Mesenchymal stem cell (in vitro differentiated cells and primary cell): ENCODE data around the gene LACC1.

ENCODE experiments used
- DNase-seq: peaks from one replicate; pipeline ENCODE4 v3.0.0-alpha.2; 2013
- H2AFZ ChIP-seq: one replicate; pipeline ENCODE4 v1.6.1; 2013; ENCODE audit warnings: low read depth, mild to moderate bottlenecking, control low read depth, inconsistent platforms, low read length, moderate library complexity
- H2AK5ac ChIP-seq: 2 replicates; pipeline ENCODE4 v1.6.1; 2013; ENCODE audit warnings: low read length, moderate library complexity, mild to moderate bottlenecking, inconsistent platforms; ENCODE audit not compliant: severe bottlenecking
- H2BK120ac ChIP-seq: one replicate; pipeline ENCODE4 v1.6.1; 2013; ENCODE audit warnings: low read depth, mild to moderate bottlenecking, inconsistent platforms, low read length, moderate library complexity
- H2BK12ac ChIP-seq, 2 experiments: one replicate each; pipeline ENCODE4 v1.6.1; 2013; ENCODE audit warnings: inconsistent platforms in 2 of 2, low read length in 2 of 2, mild to moderate bottlenecking in 2 of 2, moderate library complexity in 2 of 2, control low read depth in 1 of 2
- H2BK15ac ChIP-seq: one replicate; pipeline ENCODE4 v1.6.1; 2013; ENCODE audit warnings: mild to moderate bottlenecking, low read depth, inconsistent platforms; ENCODE audit not compliant: poor library complexity, severe bottlenecking
- H2BK5ac ChIP-seq: 2 replicates; pipeline ENCODE4 v1.6.1; 2013; ENCODE audit warnings: low read depth, mild to moderate bottlenecking, low read length, control low read depth, inconsistent platforms; ENCODE audit not compliant: poor library complexity, severe bottlenecking
- H3K14ac ChIP-seq, 2 experiments: one replicate each; pipeline ENCODE4 v1.6.1; 2013; ENCODE audit warnings: inconsistent platforms in 2 of 2, low read length in 2 of 2, control low read depth in 1 of 2, mild to moderate bottlenecking in 1 of 2, moderate library complexity in 1 of 2
- H3K18ac ChIP-seq, 2 experiments: one replicate each; pipeline ENCODE4 v1.6.1; 2013; ENCODE audit warnings: inconsistent platforms in 2 of 2, low read length in 2 of 2, control low read depth in 1 of 2, low read depth in 1 of 2, mild to moderate bottlenecking in 1 of 2
- H3K23ac ChIP-seq, 2 experiments: one replicate each; pipeline ENCODE4 v1.6.1; 2013; ENCODE audit warnings: inconsistent platforms in 2 of 2, low read length in 2 of 2, mild to moderate bottlenecking in 2 of 2, moderate library complexity in 2 of 2, control low read depth in 1 of 2
- H3K27ac ChIP-seq: 2 replicates; pipeline ENCODE4 v1.5.1; 2013; ENCODE audit warnings: mild to moderate bottlenecking, moderate library complexity, low read length, control low read depth, inconsistent platforms; ENCODE audit not compliant: poor library complexity, severe bottlenecking
- H3K27me3 ChIP-seq, 2 experiments: 2 replicates each; pipeline versions ENCODE4 v1.6.1 to v1.7.0; 2013; ENCODE audit warnings: low read length in 2 of 2, mild to moderate bottlenecking in 2 of 2, moderate library complexity in 2 of 2, control low read depth in 1 of 2, inconsistent platforms in 1 of 2; ENCODE audit not compliant: control insufficient read depth in 1 of 2, insufficient read depth in 1 of 2
- H3K36me3 ChIP-seq, 2 experiments: 2 replicates each; pipeline versions ENCODE4 v1.6.1 to v1.7.0; 2013; ENCODE audit warnings: low read length in 2 of 2, control low read depth in 1 of 2, inconsistent platforms in 1 of 2, low read depth in 1 of 2, mild to moderate bottlenecking in 1 of 2; ENCODE audit not compliant: insufficient read depth in 2 of 2, control insufficient read depth in 1 of 2
- H3K4ac ChIP-seq, 2 experiments: one replicate each; pipeline ENCODE4 v1.6.1; 2013; ENCODE audit warnings: inconsistent platforms in 2 of 2, low read length in 2 of 2, mild to moderate bottlenecking in 2 of 2, moderate library complexity in 2 of 2, control low read depth in 1 of 2, low read depth in 1 of 2
- H3K4me1 ChIP-seq: 2 replicates; pipeline ENCODE4 v1.6.1; 2013; ENCODE audit warnings: low read depth, low read length, control low read depth; ENCODE audit not compliant: control insufficient read depth, insufficient read depth
- H3K4me2 ChIP-seq: 2 replicates; pipeline ENCODE4 v1.6.1; 2013; ENCODE audit warnings: low read length, mild to moderate bottlenecking, inconsistent platforms; ENCODE audit not compliant: poor library complexity, severe bottlenecking
- H3K4me3 ChIP-seq, 2 experiments: 2 replicates each; pipeline versions ENCODE4 v1.5.1 to v1.7.0; 2013; ENCODE audit warnings: low read length in 2 of 2, mild to moderate bottlenecking in 2 of 2, control low read depth in 1 of 2, low read depth in 1 of 2; ENCODE audit not compliant: insufficient read depth in 1 of 2
- H3K79me1 ChIP-seq: replicated peaks from 2 replicates; pipeline ENCODE4 v1.6.1; 2013; ENCODE audit warnings: mild to moderate bottlenecking, control low read depth, low read length, inconsistent platforms; ENCODE audit not compliant: poor library complexity, severe bottlenecking
- H3K9ac ChIP-seq: 2 replicates; pipeline ENCODE4 v1.7.0; 2013; ENCODE audit warnings: mild to moderate bottlenecking, low read length, moderate library complexity
- H3K9me3 ChIP-seq: 2 replicates; pipeline ENCODE4 v1.7.0; 2013; ENCODE audit warnings: mild to moderate bottlenecking, low read length; ENCODE audit not compliant: control insufficient read depth
- H4K8ac ChIP-seq: one replicate; pipeline ENCODE4 v1.6.1; 2013; ENCODE audit warnings: inconsistent platforms, mild to moderate bottlenecking, low read length, moderate library complexity
- H4K91ac ChIP-seq: one replicate; pipeline ENCODE4 v1.6.1; 2013; ENCODE audit warnings: mild to moderate bottlenecking, low read length, inconsistent platforms
- WGBS: methylation state at CpG from one replicate; pipeline ENCODE4 v1.1.7; 2013; ENCODE audit warnings: mixed read lengths; 5-methylcytosine and 5-hydroxymethylcytosine counted together

Gene LACC1

DNA sequence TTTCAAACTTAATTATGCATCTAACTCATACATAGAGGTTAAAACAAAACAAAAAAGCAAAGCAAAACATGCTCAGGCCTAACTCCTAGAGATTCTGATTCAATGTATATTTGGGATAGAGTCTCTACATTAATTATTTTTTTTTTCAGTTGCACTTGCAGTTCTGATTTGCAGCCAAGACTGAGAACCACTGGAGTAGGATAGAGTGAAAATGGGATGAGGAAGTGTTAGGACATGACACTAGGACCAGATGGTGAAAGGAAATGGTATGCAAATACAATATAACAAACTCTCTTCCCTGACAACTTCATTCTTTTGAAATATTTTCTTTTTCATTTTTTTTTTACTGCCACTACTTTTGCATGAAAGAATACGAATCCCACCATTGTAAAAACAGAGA lies 1.9 kb upstream of the LACC1 start:
- H3K18ac ChIP-seq: no peak overlapping the region
- no peak overlapping the region for H3K23ac ChIP-seq
- H3K14ac ChIP-seq: no peak overlapping the region
- H3K27ac ChIP-seq: no peak overlapping the region
- H2AK5ac ChIP-seq: no peak overlapping the region
- peak; percentile 30 for DNase-seq
- H2BK120ac ChIP-seq: no peak overlapping the region
- no peak overlapping the region for H2BK15ac ChIP-seq
- no peak overlapping the region for H3K9ac ChIP-seq
- H2AFZ ChIP-seq: no peak overlapping the region
- no peak overlapping the region for H3K4me2 ChIP-seq
- no peaks in the 10 kb centered on the region for H3K27me3 ChIP-seq
- peak overlapping the region in 1 of 2 experiments; percentile 91 for H3K4me3 ChIP-seq
- H2BK5ac ChIP-seq: no peak overlapping the region
- no CpG with 5 or more reads among the region's 1 CpG for WGBS
- no peak overlapping the region for H3K4ac ChIP-seq
- H4K91ac ChIP-seq: no peak overlapping the region
- H2BK12ac ChIP-seq: no peak overlapping the region
- H3K9me3 ChIP-seq: no peaks in the 10 kb centered on the region
- peaks cover 7% of the 10 kb centered on the region for H3K4me1 ChIP-seq
- peaks cover 0 to 12% of the 10 kb centered on the region in 2 experiments for H3K36me3 ChIP-seq
- H4K8ac ChIP-seq: no peak overlapping the region
- peaks cover 6% of the 10 kb centered on the region for H3K79me1 ChIP-seq

DNA sequence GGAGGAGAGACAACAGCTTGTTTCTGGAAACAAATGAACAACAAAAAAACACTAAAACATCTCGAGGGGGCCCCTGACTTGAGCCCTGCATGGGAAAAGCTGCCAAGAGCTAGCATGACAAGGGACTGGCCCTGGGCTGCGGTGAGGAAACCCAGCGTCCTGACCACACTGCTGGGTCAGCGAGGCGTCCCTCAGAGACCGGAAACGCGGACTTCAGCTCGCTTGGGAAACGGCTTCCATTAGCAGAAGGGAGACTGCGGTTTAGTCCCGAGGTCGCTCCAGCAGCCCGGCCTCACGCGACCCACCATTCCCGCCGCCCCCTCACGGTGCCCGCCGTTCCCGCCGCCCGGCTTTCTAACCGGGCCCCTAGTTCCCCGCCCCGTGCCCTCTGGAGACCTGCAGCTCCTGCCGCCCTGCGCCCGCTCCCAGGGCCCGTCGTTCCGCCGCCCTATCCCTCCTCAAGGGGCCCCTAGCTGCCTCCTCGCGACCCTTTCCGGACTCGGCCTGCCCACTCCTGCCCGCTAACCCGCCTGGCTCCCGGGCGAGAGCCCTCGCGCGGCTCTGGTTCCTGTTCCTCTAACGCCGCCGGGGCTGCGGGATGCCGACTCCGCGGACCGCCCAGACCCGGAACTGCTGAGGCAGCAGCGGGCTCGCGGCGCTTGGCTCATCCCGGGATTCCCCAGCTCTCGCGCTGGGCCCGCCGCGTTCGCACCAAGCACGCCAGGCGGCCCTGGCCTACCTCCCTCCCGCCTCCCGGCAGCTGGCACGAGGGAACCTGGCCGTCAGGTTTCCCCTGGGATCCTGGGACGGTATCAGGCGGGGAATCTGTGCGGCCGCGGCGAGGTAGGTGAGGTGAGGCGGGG lies 581 bp upstream of the LACC1 start, which contains the start of gene CCDC122:
TSS of gene CCDC122 (minus strand) at position 849 of the 863 bp plus-strand sequence. CDS start 10,364 bp downstream, outside the sequence.
- Histone ChIP-seq H3K14ac (peak within 1 kb of the TSS; percentile 61 to 62), H2AK5ac (no peak within 1 kb of the TSS), H3K79me1 (peaks cover 6% of the 10 kb centered on the region), H3K4me3 (peak within 1 kb of the TSS; percentile 79 to 91), H3K9ac (peak within 1 kb of the TSS; percentile 95), H3K36me3 (peaks cover 0 to 22% of the 10 kb centered on the region in 2 experiments), H2AFZ (peak within 1 kb of the TSS; percentile 58), H2BK12ac (peak within 1 kb of the TSS; percentile 15 to 97), H3K4ac (peak within 1 kb of the TSS; percentile 95 to 99), H3K27me3 (no peaks in the 10 kb centered on the region), H3K23ac (peak within 1 kb of the TSS; percentile 37 to 98), H2BK120ac (peak within 1 kb of the TSS; percentile 98), H3K27ac (peak within 1 kb of the TSS; percentile 43), H4K91ac (peak within 1 kb of the TSS; percentile 99), H3K18ac (peak within 1 kb of the TSS; percentile 95 to 100), H4K8ac (peak within 1 kb of the TSS; percentile 95), H3K9me3 (no peaks in the 10 kb centered on the region), H3K4me2 (peak within 1 kb of the TSS; percentile 95), H2BK15ac (peak within 1 kb of the TSS; percentile 100), H3K4me1 (peaks cover 8% of the 10 kb centered on the region), H2BK5ac (peak within 1 kb of the TSS; percentile 66)
- peak; percentile 99 for DNase-seq
- WGBS: 0% methylated on average over 69 of the region's 78 CpGs

DNA sequence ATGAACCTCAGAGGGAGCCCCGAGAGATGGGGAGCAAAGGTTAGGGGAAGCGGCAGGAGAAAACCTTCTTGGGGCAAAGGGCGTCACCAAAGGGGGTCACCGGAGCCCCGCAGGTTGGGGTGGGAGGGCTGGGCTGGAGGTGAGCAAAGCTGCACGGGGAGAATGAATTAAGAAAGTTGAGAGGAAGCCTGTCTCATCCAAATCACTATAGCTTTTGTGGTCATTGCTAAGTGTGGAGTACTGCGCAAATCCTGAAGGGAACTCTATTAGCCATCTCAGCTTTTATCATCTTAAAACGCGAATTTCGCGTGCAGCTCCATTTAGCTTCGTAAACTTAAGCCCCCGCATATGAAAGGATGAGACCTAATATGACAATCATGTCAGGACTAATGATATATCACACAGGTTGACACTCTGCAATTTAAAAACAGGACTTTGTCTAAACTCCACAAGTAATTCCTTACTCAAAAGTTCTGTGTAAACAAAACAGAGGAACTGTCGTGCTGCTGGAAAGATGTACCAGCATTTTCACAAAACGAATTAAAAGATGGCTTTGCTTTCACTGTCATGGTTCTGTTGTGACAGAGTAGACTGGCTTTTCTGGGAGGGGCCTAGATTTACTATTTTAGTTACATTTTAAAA lies 631 bp downstream of the LACC1 start:
- Histone ChIP-seq H3K27me3 (no peaks in the 10 kb centered on the region), H2AFZ (no peak overlapping the region), H3K4ac (peak overlapping the region; percentile 95 to 99), H2BK120ac (peak overlapping the region; percentile 98), H3K27ac (no peak overlapping the region), H2BK15ac (peak overlapping the region; percentile 100), H3K14ac (peak overlapping the region in 1 of 2 experiments; percentile 62), H3K4me3 (peak overlapping the region; percentile 79 to 91), H4K8ac (peak overlapping the region; percentile 95), H4K91ac (peak overlapping the region; percentile 99), H3K4me2 (peak overlapping the region; percentile 95), H3K36me3 (peaks cover 0 to 34% of the 10 kb centered on the region in 2 experiments), H3K18ac (peak overlapping the region; percentile 95 to 100), H3K4me1 (peaks cover 8% of the 10 kb centered on the region), H2BK12ac (peak overlapping the region; percentile 15 to 97), H2BK5ac (no peak overlapping the region), H2AK5ac (no peak overlapping the region), H3K79me1 (peaks cover 6% of the 10 kb centered on the region), H3K9ac (peak overlapping the region; percentile 95), H3K9me3 (no peaks in the 10 kb centered on the region), H3K23ac (no peak overlapping the region)
- DNase-seq: peak; percentile 42
- 27% methylated on average over 14 of the region's 15 CpGs for WGBS

DNA sequence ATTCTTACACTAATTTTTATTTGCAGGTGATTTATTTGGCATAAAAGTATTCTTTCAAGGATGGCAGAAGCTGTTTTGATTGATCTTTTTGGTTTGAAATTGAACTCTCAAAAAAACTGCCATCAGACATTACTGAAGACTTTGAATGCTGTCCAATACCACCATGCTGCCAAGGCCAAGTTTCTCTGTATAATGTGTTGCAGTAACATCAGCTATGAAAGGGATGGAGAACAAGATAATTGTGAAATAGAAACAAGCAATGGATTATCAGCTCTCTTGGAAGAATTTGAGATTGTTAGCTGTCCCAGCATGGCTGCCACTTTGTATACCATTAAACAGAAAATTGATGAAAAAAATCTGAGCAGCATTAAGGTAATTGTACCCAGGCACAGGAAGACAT lies 1.2 kb downstream of the LACC1 start:
- Histone ChIP-seq H4K91ac (no peak overlapping the region), H3K18ac (no peak overlapping the region), H3K4me1 (peaks cover 8% of the 10 kb centered on the region), H2BK12ac (no peak overlapping the region), H3K9me3 (no peaks in the 10 kb centered on the region), H3K36me3 (peaks cover 0 to 40% of the 10 kb centered on the region in 2 experiments), H3K4me2 (no peak overlapping the region), H3K14ac (no peak overlapping the region), H3K79me1 (peaks cover 6% of the 10 kb centered on the region), H3K27ac (no peak overlapping the region), H3K23ac (no peak overlapping the region), H3K4ac (no peak overlapping the region), H2AK5ac (no peak overlapping the region), H2AFZ (no peak overlapping the region), H4K8ac (no peak overlapping the region), H3K4me3 (peak overlapping the region in 1 of 2 experiments; percentile 91), H3K9ac (peak overlapping the region; percentile 95), H2BK15ac (no peak overlapping the region), H2BK5ac (no peak overlapping the region), H3K27me3 (no peaks in the 10 kb centered on the region), H2BK120ac (no peak overlapping the region)
- DNase-seq: no peak
